GM12892 (cell line): ENCODE results near the gene LGALS9.
"Not testable (repeated sequence)": the region's sequence is repeated elsewhere in the genome, so short reads cannot be mapped to it uniquely, and the experiment has no call there.

ENCODE experiments used
- DNase-seq: peaks from one replicate; pipeline ENCODE4 v3.0.0; 2011; ENCODE audit not compliant: insufficient read length
- FAIRE-seq: peaks from 2 replicates; lab custom pipeline; 2011; peaks lifted over from hg19 to GRCh38; lab: Jason Lieb, UNC
- POLR2A ChIP-seq: IDR thresholded peaks from 2 replicates; pipeline ENCODE4 v1.6.1; 2011; ENCODE audit warnings: low read depth, low read length, control low read depth
- POLR2AphosphoS5 ChIP-seq: IDR thresholded peaks from 2 replicates; pipeline ENCODE4 v1.6.1; 2011; ENCODE audit warnings: low read depth, low read length, control low read depth
- TAF1 ChIP-seq: IDR thresholded peaks from 2 replicates; pipeline ENCODE4 v1.6.1; 2011; ENCODE audit warnings: low read depth, mild to moderate bottlenecking, control low read depth, low read length, borderline replicate concordance

LGALS9 gene

DNA sequence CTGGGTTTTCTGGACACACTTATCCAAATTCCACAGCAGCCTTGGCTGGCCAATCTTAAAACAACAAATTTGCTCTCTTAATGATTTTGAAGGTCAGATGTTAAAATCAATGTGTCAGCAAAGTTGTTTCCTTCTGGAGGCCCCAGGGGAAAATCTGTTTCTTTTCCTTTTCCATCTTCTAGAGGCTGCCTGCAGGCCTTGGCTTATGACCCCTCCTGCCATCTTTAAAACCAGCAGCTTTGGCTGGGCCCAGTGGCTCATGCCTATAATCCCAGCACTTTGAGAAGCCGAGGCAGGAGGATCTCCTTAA, 3.0 kb downstream of the LGALS9 start:
- DNase-seq: no peak
- FAIRE-seq: no peak
- TF ChIP-seq POLR2AphosphoS5: no peak
- TF ChIP-seq TAF1: no peak
- TF ChIP-seq POLR2A: no peak

DNA sequence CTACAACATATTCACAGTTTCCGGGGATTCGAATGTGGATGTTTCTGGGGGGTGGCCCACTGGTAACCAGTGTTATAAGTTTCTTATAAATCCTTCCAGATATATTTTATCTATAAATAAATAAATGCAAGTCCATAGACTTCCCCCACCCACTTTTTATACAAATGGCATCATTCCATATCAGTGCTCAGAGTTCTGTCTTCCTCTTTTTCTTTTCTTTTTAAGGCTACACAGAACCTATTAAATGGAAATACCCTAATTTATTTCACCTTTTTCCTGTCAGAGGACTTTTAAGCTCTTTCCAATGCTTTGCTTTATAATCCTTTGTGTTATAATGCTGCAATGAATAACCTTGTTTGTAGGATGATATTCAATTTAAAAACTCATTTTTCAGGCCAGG, 3.8 kb downstream of the LGALS9 start:
- no peak for FAIRE-seq
- TF ChIP-seq POLR2AphosphoS5: no peak
- TF ChIP-seq TAF1: no peak
- TF ChIP-seq POLR2A: no peak
- no peak for DNase-seq

DNA sequence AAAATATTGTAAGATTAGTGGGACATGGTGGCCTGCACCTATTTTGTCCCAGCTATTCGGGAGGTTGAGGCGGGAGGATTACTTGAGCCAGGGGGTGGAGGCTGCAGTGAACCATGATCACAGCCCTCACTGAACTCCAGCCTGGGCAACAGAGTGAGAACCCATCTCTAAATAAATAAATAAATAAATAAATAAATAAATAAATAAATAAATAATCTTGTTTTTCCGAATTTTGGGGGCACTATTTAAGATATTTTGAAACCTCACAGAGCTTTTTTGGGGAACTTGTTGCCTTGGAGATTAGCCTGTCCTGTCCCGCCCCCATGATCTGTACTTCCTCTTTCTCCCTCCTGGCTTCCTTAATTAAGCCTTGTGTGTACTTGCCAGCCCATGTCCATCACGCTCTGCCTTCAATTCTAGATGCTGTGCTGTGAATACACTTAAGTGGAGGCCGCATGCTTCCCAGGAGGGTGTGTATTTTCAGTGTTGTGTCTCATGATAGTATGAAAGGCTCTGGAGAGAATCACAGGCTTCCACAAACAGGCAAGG, 4.4 kb downstream of the LGALS9 start:
- DNase-seq (no peak), FAIRE-seq (no peak)

DNA sequence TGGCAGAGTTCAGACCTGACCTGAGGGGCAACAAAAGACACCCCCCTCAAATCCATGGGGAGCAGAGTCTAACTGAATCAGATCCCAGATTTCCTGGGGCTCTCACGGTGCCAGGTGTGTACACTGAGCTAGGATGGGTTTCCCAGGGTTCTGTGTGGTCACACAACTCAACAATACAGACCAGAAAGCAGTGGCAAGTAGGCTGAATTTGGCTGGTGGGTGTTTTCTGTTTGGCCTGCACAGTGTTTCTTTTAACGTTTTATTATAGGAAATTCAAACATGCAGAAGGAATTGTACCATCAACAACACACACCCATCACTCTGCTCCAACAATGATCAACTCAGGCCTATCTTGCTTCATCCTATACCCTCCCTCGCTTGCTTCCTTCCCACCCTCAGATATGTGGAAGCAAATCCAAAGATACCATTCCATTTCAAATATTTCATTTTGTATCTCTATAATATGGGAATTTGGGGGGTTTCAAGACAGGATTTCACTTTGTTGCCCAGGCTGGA, 5.1 kb downstream of the LGALS9 start:
- DNase-seq, FAIRE-seq: not testable (repeated sequence)

More for the DNA sequence above, 4.4 kb downstream of the LGALS9 start:
- TF ChIP-seq POLR2A: no peak
- TF ChIP-seq TAF1: no peak
- TF ChIP-seq POLR2AphosphoS5: no peak

DNA sequence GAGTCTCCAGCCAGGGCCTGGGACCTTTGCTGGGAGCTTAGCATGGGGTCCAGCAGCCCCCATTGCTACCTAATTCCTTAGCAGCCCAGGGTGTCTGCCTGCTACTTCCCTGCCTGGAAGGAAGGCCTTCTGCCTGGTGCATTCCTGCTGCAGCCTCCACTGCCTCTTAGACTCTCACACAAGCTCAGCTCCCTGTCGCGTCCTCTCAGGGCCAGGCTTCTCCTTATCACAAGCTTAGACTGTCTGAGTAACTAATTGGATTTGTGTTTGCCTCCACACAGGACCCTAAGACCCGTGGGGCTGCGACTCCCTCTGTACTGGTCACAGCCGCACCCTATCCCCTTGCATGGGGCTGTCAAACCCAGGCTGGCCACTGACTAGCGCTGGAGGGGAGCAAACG, 6.8 kb downstream of the LGALS9 start:
- DNase-seq, FAIRE-seq: not testable (repeated sequence)

DNA sequence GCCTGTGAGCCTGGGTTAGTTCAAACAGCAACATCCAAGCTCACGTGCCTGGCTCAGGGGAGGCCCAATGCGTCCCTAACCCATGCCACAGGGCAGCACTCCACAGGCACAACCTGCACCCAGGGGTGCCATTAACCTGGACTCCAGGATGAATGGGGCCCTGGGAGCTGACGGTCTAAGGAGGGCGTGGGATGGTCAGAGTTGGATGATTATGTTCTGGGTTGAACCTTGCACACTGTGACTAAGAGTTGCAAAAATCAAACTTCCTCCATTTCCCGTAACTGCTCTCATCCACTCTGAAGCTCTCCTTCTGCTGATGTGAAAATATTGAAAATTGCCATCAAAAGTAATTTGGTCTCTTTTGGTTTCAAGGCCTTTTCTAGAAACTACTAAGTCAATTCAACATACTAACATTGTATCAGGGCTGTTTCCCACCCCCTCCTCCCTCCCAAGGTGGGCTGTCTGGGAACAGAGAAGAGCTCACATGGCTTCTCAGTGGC, 7.5 kb downstream of the LGALS9 start:
- FAIRE-seq: peak; percentile 36
- not testable (repeated sequence) for DNase-seq

DNA sequence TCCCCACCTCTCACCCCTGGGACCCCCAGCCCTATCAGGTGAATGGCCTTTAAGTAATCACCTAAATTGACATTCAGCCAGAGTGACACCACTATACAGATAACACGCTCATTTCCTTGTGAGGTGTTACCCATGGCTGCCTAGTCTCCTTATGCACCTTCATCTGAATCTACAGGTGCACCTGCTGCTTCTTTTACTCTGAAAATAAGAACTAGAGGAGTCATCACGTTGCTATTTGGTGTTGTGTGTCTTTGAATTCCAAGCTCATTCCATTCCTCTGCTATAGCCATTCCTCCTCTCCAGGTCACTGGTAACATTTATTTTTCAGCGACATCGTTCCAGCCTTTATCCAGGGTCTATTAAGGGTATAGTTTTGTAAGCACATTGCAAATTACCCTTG, 9.8 kb downstream of the LGALS9 start:
- DNase-seq (no peak), FAIRE-seq (no peak)
- TF ChIP-seq POLR2A: no peak
- no peak for TF ChIP-seq TAF1
- TF ChIP-seq POLR2AphosphoS5: no peak

DNA sequence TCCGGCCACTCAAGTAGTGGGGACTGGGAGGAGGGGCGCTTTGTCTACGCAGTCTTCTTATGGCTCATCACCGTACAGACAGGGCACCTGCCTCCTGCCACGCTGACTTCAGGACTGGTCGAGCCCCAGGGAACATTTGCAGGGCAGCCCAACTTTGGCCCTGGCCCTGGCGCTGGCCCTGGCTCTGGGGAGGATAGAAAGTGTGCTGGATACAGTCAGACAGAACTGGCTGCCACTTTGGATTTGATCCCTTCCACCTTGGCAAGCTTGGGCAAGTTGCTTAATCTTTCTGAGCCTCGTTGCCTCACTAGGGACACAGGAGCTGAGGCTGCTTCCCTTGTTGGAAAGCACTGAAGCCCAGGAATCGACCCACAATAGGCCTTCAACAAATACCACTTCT, 13.6 kb downstream of the LGALS9 start:
- no peak for DNase-seq
- FAIRE-seq: no peak
- TF ChIP-seq POLR2A (no peak), TAF1 (no peak), POLR2AphosphoS5 (no peak)

DNA sequence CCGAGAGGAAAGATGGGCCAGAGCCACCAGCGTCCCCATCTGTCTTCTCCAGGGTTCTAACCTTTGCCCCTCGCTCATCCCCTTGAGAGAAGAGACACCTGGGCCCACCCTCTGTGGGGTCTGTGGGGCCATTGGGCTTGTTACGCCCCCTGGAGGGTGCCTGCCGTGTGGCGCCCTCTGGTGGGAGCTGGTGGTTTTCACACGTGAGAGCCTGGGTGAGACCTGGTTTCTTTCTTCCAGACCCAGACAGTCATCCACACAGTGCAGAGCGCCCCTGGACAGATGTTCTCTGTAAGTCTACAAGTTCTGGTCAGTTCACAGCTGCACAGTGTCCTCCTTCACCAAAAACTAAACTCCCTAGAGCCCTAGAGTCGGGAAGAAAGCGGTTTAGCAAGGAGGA, 14.6 kb downstream of the LGALS9 start:
- not testable (repeated sequence) for DNase-seq
- peak; percentile 92 for FAIRE-seq

DNA sequence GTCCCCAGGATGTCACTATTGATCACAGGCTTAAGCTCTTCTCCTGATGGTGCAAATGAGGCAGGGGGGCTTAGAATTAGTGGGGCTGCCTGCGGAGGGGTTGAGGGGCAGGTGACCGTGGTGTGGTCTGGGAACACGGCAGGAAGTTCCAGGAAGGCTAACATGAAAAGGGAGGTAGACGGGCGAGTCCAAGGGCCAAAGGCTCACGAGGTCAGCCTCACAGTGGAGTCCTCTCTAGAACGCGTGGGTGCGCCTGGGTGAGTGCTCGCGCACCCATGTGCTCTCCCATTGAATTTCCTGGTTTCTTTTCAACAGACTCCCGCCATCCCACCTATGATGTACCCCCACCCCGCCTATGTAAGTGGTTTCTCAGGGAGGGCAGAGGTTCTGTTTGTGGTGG, 15.2 kb downstream of the LGALS9 start:
- no peak for DNase-seq
- no peak for TF ChIP-seq POLR2AphosphoS5
- no peak for TF ChIP-seq POLR2A
- no peak for TF ChIP-seq TAF1
- no peak for FAIRE-seq

DNA sequence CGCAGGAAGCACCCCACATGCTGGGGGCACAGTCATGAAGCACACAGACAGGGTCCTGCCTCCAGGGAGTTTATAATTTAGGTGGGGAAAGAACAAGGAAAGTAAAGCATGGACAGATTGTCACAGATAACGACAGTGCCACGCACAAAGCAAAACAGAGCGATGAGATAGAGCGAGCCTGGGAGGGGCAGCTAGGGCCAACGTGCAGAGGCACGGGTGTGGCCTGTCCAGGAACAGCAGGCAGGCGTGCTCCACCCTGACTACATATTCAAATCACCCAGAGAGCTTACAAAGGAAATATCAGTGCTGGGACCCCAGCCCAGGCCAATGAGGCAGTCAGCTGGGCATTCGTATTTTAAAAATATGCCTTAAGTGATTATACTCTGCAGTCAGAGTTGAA, 16.8 kb downstream of the LGALS9 start:
- no peak for DNase-seq
- TF ChIP-seq POLR2AphosphoS5 (no peak), POLR2A (no peak), TAF1 (no peak)
- no peak for FAIRE-seq

DNA sequence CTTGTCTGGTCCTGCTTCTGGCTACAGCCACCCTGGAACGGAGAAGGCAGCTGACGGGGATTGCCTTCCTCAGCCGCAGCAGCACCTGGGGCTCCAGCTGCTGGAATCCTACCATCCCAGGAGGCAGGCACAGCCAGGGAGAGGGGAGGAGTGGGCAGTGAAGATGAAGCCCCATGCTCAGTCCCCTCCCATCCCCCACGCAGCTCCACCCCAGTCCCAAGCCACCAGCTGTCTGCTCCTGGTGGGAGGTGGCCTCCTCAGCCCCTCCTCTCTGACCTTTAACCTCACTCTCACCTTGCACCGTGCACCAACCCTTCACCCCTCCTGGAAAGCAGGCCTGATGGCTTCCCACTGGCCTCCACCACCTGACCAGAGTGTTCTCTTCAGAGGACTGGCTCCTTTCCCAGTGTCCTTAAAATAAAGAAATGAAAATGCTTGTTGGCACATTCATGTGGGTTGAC, 18.2 kb downstream of the LGALS9 start:
- FAIRE-seq, DNase-seq: not testable (repeated sequence)

DNA sequence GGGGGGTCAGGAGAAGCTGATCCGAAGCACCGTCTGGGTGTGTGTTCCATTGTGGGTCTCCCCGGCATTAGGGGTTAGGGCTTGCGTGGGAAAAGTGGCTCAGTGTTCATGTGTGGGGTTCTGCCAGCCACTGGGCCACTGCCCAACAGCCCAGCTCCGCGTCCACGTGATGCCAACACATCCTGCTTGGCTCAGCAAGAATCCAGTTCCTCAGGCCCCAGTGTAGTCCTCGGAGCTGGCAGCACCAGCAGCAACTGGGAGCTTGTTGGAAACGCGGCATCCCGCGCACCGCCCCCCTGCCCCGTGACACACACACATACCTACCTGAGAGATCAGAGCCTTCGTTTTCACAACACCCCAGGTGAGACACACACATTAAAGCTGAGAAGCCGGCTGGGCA, 18.9 kb downstream of the LGALS9 start:
- no peak for TF ChIP-seq POLR2A
- no peak for TF ChIP-seq TAF1
- TF ChIP-seq POLR2AphosphoS5: no peak
- no peak for FAIRE-seq
- no peak for DNase-seq
